HepG2 (cell line): Measurements from ENCODE around the gene PROM2. TPM values are rescaled to one million over a fixed set of nuclear protein-coding genes. Genes with fewer than 3 reads are reported as not detected.
A peak's percentile ranks its signal among the peaks of the same experiment; 100 is the strongest.

Experiments
- ATAC-seq: fragments of 200-7000 bp; cut with Tn5 transposase; 3 replicates; pipeline ENCODE4 v1.9.1; 2020; ENCODE audit warnings: mild to moderate bottlenecking, moderate library complexity
- BruUV-seq: library from RNA; stranded (reverse); fragments of 400-500 nt; replicated peaks from 2 replicates; lab custom pipeline; 2021; lab: Mats Ljungman, UMichigan
- CTCF ChIA-PET: fragments of 300-600 bp; formaldehyde crosslinking; extraction: SDS; loops from one replicate; lab custom pipeline; 2021; ENCODE audit warnings: low total read pairs, inconsistent platforms, low intra/inter-chr PET ratio; lab: Yijun Ruan, JAX
- POLR2A ChIA-PET: fragments of 350-600 bp; sonication (Branson Sonifier 250); formaldehyde crosslinking; loops from one replicate; lab custom pipeline; 2020; ENCODE audit warnings: antibody characterized with exemption, inconsistent platforms; lab: Yijun Ruan, JAX
- DNase-seq: peaks from one replicate; pipeline ENCODE4 v3.0.0-alpha.2; 2015; ENCODE audit warnings: low spot score
- FAIRE-seq: peaks from 3 replicates; lab custom pipeline; 2011; peaks lifted over from hg19 to GRCh38; lab: Jason Lieb, UNC
- H2AFZ ChIP-seq: one replicate; pipeline ENCODE4 v1.6.1; 2011; ENCODE audit warnings: low read length, inconsistent platforms
- H3K27ac ChIP-seq: fragments of 300-600 bp; 3 replicates; pipeline ENCODE4 v1.8.0; 2011; ENCODE audit warnings: mixed run types, mild to moderate bottlenecking, mixed read lengths, low read length, inconsistent platforms; ENCODE audit not compliant: insufficient read depth; ENCODE audit errors: extremely low read length
- H3K27me3 ChIP-seq, 2 experiments: fragments of 200-600 bp in 1 of 2; 2 replicates in 1 of 2; 3 replicates in 1 of 2; pipeline versions ENCODE4 v1.6.0 to v1.8.0; 2011; ENCODE audit warnings: low read length in 2 of 2, mild to moderate bottlenecking in 2 of 2, moderate library complexity in 2 of 2, inconsistent platforms in 1 of 2; ENCODE audit not compliant: insufficient read depth in 2 of 2, control insufficient read depth in 1 of 2
- H3K36me3 ChIP-seq, 2 experiments: fragments of 200-600 bp in 1 of 2; replicated peaks in 1 of 2; 2 replicates in 1 of 2; 3 replicates in 1 of 2; pipeline versions ENCODE4 v1.5.1 to v1.8.0; 2011; ENCODE audit warnings: low read length in 2 of 2, inconsistent platforms in 1 of 2; ENCODE audit not compliant: insufficient read depth in 2 of 2, control insufficient read depth in 1 of 2
- H3K4me1 ChIP-seq: 2 replicates; pipeline ENCODE4 v1.5.1; 2012; ENCODE audit warnings: low read length, inconsistent platforms; ENCODE audit not compliant: insufficient read depth
- H3K4me2 ChIP-seq: 2 replicates; pipeline ENCODE4 v1.6.0; 2011; ENCODE audit warnings: low read depth, low read length, inconsistent platforms
- H3K4me3 ChIP-seq, 3 experiments: fragments of 200-600 bp in 1 of 3; sonication (generic), shearing (Covaris generic) in 1 of 3; replicated peaks in 1 of 3; 2 replicates each; pipeline ENCODE4 v1.5.1; 2011 to 2016; ENCODE audit warnings: low read length in 3 of 3, inconsistent platforms in 2 of 3, low read depth in 2 of 3, mild to moderate bottlenecking in 2 of 3, control low read depth in 1 of 3, mixed read lengths in 1 of 3; ENCODE audit not compliant: insufficient read depth in 1 of 3
- H3K79me2 ChIP-seq: one replicate; pipeline ENCODE4 v1.6.1; 2011; ENCODE audit warnings: low read length, inconsistent platforms; ENCODE audit not compliant: insufficient read depth
- H3K9ac ChIP-seq: 2 replicates; pipeline ENCODE4 v1.6.0; 2011; ENCODE audit warnings: mild to moderate bottlenecking, low read depth, low read length, inconsistent platforms; ENCODE audit not compliant: insufficient read depth
- H3K9me3 ChIP-seq: 2 replicates; pipeline ENCODE4 v1.5.1; 2012; ENCODE audit warnings: mild to moderate bottlenecking, low read length
- H4K20me1 ChIP-seq: 2 replicates; pipeline ENCODE4 v1.6.0; 2011; ENCODE audit warnings: inconsistent platforms, mild to moderate bottlenecking, low read length, moderate library complexity; ENCODE audit not compliant: insufficient read depth
- EHMT2 ChIP-seq: fragments of 200-600 bp; sonication (generic); IDR thresholded peaks from 2 replicates; pipeline ENCODE4 v1.7.0; 2017; ENCODE audit warnings: antibody characterized with exemption, low read depth, low read length, borderline replicate concordance
- HMG20A ChIP-seq: IDR thresholded peaks from 2 replicates; pipeline ENCODE4 v1.6.1; 2016; ENCODE audit warnings: borderline replicate concordance
- MTA1 ChIP-seq: sonication (generic); formaldehyde crosslinking; IDR thresholded peaks from 2 replicates; pipeline ENCODE4 v1.4.0; 2020; ENCODE audit warnings: missing genetic modification reagents, mild to moderate bottlenecking, borderline replicate concordance
- ZFP37 ChIP-seq: sonication (generic); formaldehyde crosslinking; IDR thresholded peaks from 2 replicates; pipeline ENCODE4 v1.4.0; 2020; ENCODE audit warnings: missing genetic modification reagents, borderline replicate concordance
- WGBS: methylation state at CpG from one replicate; pipeline ENCODE4 v1.1.6; 2017; ENCODE audit warnings: low lambda C conversion rate; 5-methylcytosine and 5-hydroxymethylcytosine counted together
- in situ Hi-C: cut with HindIII; loops from 2 replicates; pipeline ENCODE4 v1.10.0; 2017; ENCODE audit warnings: low pct_unique_long_range_greater_than_20kb; ENCODE audit not compliant: extremely low pct_ligation_motif_present
- intact Hi-C: fragments of 100-400 bp; cut with micrococcal nuclease; formaldehyde crosslinking; loops from one replicate; pipeline ENCODE4 v1.10.0; 2022; ENCODE audit not compliant: unreplicated experiment
- polyA plus RNA-seq, 8 experiments: library from polyadenylated mRNA; depleted of rRNA in 3 of 8; stranded (reverse) in 7 of 8; unstranded in 1 of 8; fragments of >200 nt; fragmentation: Illumina TruSeq in 4 of 8; extraction: Trizol in 4 of 8; gene quantifications; 2 replicates each; pipeline versions ENCODE4 v1.2.1 to v1.2.3, GENCODE V29; 2011 to 2016; ENCODE audit warnings: low read depth in 4 of 8, missing spikeins in 1 of 8, mixed read lengths in 1 of 8; ENCODE audit not compliant: insufficient read depth in 1 of 8
- total RNA-seq, 5 experiments: library from RNA; depleted of rRNA; stranded (reverse); fragments of >200 nt; fragmentation: Illumina TruSeq; extraction: Trizol; gene quantifications; 2 replicates each; pipeline ENCODE4 v1.2.3, GENCODE V29; 2016; ENCODE audit warnings: low read depth in 1 of 5
- TF ChIP-seq, protein P1 (sequence below): IDR thresholded peaks from 2 replicates; pipeline ENCODE4 v1.6.1; 2018; ENCODE audit warnings: missing genetic modification reagents, mild to moderate bottlenecking, missing compliant biosample characterization
- TF ChIP-seq, protein P2 (sequence below): sonication (generic); formaldehyde crosslinking; IDR thresholded peaks from 2 replicates; pipeline ENCODE4 v1.4.0; 2020; ENCODE audit warnings: missing genetic modification reagents

The PROM2 gene
- total and polyA plus RNA-seq, 2 of the 13 experiments (the other 11 are each of a cell fraction or from before 2014, with no cell fraction given) = not detected

DNA sequence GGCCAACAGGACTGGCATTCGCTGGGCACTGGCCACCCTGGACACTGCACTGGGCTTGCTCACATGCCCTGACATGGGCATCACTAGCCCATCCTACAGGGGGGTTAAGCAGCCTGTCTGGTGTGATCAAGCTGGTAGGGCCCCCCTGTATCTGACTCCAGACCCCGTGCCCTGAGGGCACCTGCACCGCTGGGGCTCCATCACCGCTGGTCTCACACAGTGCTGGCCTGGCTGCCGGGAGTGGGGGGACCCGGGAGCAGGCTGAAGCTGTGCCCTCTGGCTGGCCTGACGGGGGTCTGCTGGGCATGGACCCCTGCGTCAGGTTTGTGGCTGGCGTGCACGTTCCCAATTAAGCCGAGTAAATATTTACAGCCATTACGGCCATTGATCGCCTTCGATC lies 55.2 kb downstream of the PROM2 start:
- BruUV-seq = no TSS peak
- DNase-seq = no peak
- H3K9me3 ChIP-seq = no peaks in the 10 kb centered on the region
- H4K20me1 ChIP-seq = no peaks in the 10 kb centered on the region
- H3K9ac ChIP-seq = no peak overlapping the region
- no peaks in the 10 kb centered on the region for H3K36me3 ChIP-seq
- in situ Hi-C loops = no loop called here
- no peak overlapping the region for H3K4me2 ChIP-seq
- no peak; the same call in 2 of the 3 replicates for ATAC-seq
- H3K4me1 ChIP-seq = no peaks in the 10 kb centered on the region
- ChIA-PET CTCF (no interaction called here), POLR2A (no interaction called here)
- H3K27ac ChIP-seq = no peak overlapping the region
- no peaks in the 10 kb centered on the region for H3K79me2 ChIP-seq
- H3K27me3 ChIP-seq = peaks cover 3 to 19% of the 10 kb centered on the region in 2 experiments; a peak in 4 of 5 replicates
- TF ChIP-seq, protein P1, sequence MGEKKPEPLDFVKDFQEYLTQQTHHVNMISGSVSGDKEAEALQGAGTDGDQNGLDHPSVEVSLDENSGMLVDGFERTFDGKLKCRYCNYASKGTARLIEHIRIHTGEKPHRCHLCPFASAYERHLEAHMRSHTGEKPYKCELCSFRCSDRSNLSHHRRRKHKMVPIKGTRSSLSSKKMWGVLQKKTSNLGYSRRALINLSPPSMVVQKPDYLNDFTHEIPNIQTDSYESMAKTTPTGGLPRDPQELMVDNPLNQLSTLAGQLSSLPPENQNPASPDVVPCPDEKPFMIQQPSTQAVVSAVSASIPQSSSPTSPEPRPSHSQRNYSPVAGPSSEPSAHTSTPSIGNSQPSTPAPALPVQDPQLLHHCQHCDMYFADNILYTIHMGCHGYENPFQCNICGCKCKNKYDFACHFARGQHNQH = no peak
- no peak for TF ChIP-seq EHMT2
- no peak for TF ChIP-seq MTA1 (CRISPR knock-in tag)
- TF ChIP-seq HMG20A = no peak
- no peak overlapping the region for H3K4me3 ChIP-seq
- WGBS = 36% methylated on average over 14 of the region's 14 CpGs
- FAIRE-seq = no peak
- intact Hi-C loops = no loop called here
- no peak overlapping the region for H2AFZ ChIP-seq

DNA sequence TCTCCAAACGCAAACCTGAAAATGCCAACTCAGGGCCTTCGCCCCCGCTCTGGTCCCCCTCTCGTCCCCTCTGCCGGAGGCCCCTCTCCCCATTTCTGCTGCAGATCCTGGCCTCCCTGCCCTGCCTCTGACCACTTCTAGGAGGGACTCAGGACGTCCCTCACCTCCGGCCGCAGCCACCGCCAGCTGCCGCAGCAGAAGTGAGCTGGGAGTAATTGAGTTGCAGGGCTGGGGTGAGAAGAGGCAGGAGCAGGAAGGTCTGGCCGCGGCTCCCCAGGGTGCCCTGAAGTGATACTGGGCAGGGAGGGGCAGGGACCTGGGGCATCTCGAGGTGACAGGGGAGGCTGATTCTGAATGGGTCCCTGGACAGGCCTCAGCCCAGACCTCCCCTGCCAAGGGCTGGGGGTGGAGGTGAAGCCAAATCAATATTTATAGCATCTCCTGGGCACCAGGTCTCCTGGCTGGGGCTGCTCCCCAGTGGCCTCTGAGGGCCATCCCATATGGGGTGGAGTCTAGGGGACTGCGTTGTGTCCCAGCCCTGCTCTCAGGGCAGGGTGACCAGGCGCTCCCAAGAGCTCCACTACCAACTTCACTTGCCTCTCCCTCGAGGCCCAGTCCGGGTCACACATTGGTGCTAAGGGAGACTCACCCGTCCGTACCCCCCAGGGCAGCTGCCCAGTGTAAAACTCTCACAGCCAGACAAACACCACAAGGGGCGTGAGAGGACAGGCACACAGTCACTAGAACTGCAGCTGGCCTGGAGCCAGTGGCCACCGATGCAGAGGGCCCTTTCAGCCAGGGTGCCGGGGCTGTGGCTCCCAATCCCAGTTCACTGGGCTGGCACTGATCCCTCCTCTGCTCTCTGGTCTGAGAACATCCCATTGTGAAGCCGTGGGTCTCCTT lies 55.9 kb downstream of the PROM2 start:
- H2AFZ ChIP-seq = no peak overlapping the region
- BruUV-seq = no TSS peak
- H3K4me3 ChIP-seq = no peak overlapping the region
- H4K20me1 ChIP-seq = no peaks in the 10 kb centered on the region
- H3K27me3 ChIP-seq = peaks cover 3 to 19% of the 10 kb centered on the region in 2 experiments; a peak in 4 of 5 replicates
- H3K4me2 ChIP-seq = no peak overlapping the region
- WGBS = 31% methylated on average over 16 of the region's 23 CpGs
- no peak overlapping the region for H3K27ac ChIP-seq
- CTCF ChIA-PET = no interaction called here
- no peaks in the 10 kb centered on the region for H3K36me3 ChIP-seq
- no peaks in the 10 kb centered on the region for H3K9me3 ChIP-seq
- no peaks in the 10 kb centered on the region for H3K4me1 ChIP-seq
- ATAC-seq (peak; percentile 64), FAIRE-seq (no peak), DNase-seq (no peak)
- POLR2A ChIA-PET = no interaction called here
- no peak for TF ChIP-seq ZFP37 (CRISPR knock-in tag)
- TF ChIP-seq, protein P2, sequence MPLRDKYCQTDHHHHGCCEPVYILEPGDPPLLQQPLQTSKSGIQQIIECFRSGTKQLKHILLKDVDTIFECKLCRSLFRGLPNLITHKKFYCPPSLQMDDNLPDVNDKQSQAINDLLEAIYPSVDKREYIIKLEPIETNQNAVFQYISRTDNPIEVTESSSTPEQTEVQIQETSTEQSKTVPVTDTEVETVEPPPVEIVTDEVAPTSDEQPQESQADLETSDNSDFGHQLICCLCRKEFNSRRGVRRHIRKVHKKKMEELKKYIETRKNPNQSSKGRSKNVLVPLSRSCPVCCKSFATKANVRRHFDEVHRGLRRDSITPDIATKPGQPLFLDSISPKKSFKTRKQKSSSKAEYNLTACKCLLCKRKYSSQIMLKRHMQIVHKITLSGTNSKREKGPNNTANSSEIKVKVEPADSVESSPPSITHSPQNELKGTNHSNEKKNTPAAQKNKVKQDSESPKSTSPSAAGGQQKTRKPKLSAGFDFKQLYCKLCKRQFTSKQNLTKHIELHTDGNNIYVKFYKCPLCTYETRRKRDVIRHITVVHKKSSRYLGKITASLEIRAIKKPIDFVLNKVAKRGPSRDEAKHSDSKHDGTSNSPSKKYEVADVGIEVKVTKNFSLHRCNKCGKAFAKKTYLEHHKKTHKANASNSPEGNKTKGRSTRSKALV = no peak
- H3K79me2 ChIP-seq = no peaks in the 10 kb centered on the region
- in situ Hi-C loops (no loop called here), intact Hi-C loops (no loop called here)
- H3K9ac ChIP-seq = no peak overlapping the region
